GM21825 (cell line): ENCODE results near the gene DUSP28.

Experiments used
- ATAC-seq: cut with Tn5 transposase; IDR thresholded peaks from one replicate; pipeline ENCODE4 v1.9.1; 2021; ENCODE audit warnings: mild to moderate bottlenecking, moderate library complexity; ENCODE audit not compliant: unreplicated experiment

Gene DUSP28

DNA sequence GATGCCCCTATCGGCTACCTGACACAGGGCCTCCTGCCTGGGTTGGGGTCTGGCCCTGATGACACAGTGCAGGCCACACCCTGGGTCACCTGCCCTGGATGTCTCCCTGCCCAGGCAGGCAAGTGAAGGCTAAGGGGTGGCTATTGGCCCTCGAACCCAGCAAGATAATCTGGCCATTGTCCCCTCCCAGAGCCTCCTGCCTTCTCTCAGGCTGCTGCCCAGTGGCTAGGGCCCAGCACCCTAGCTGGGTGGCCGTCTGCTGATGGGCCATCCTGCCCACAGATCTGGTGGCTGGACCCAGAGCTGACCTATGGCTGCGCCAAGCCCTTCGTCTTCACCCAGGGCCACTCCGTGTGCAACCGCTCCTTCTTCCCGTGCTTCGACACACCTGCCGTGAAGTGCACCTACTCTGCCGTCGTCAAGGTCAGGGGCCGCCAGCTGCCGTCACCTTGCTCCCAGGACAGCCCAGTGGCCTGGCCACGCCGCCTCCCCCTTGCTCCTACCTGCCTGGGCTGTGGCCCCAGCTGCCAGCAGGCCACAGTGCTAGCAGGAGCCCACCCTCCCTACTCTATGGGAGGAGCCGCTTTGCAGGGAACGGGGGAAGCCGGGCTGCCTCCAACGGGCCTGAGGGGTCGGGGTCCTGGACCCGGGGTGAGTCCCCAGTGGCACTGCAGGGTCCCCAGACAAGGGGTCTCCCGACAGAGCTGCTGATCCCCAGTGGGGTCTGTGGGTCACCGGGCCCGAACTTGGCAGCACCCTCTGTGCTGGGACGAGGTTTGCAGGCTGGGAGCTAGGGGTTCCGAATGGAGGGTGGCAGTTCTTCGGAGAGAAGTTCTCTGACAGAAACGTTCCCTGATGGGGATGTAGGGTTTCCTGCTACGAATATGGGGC lies 12.2 kb downstream of the DUSP28 start:
- ATAC-seq = no peak

GRCh38 chr2:240573071-240573515 lies 12.9 kb downstream of the DUSP28 start:
- no peak for ATAC-seq

DNA sequence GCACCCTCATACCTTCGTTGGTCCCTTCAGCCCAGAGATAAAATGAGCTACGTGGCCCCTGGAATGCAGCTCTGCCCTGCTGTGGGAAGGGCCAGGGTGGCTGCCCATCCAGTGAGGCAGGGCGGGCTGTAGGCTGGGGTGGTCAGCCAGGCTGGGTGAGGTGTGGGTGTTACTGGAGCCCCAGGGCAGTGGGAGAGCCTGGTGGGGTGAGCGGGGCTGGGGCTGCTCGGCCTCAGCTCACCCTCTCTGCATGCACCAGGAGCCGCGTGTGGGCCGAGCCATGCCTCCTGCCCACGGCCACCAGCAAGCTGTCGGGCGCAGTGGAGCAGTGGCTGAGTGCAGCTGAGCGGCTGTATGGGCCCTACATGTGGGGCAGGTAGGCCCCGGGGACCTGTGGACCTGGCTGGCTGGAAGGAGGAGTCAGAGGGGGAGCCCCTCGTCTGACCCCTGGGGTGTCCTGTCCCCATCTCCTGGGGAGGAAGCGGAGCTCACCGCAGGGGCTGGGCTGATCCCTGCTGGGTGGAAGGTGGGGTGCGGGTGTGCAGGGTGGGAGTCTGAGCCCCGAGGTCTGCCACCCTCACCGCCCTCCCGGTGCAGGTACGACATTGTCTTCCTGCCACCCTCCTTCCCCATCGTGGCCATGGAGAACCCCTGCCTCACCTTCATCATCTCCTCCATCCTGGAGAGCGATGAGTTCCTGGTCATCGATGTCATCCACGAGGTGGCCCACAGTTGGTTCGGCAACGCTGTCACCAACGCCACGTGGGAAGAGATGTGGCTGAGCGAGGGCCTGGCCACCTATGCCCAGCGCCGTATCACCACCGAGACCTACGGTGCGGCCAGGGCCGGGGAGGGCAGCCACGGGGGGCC lies 13.6 kb downstream of the DUSP28 start:
- ATAC-seq = no peak

- ATAC-seq = no peak
Observed at GRCh38 chr2:240574386-240575100, 14.4 kb downstream of the DUSP28 start.

DNA sequence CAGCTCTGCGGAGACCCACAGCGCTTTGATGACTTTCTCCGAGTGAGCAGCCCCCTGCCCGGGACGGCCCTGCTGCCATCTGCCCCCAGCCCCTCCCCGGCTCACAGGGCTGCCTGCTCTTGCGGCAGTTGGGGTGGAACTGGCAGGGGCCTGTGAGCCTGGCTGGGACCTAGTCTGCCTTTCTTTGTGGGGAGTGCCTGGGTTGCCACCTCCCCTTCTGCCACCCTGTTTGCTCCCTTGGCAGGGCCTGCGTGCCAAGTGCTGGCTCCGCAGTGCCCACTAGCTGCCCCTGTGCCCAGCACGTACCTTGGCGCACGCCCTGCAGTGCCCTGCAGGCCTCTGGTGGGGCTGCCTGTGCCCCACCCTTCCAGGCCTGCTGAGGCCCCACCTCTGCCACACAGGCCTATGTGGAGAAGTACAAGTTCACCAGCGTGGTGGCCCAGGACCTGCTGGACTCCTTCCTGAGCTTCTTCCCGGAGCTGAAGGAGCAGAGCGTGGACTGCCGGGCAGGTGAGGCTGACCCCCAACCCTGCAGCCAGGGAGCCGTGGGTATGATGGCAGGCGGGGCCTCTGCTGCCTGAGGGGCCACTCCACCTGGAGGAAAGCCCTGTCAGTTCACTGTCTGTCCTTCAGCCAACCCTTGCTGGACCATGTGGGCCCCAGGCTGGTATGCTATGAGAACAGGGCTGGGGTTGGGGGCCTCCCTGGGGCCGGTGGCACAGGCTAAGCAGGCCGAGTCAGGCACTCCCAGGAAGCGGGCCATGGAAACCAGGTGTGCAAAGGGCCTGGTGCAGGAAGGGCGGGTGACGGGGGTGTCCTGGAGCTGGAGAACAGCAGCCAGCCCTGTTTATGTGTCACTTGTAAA lies 15.2 kb downstream of the DUSP28 start:
- ATAC-seq = no peak

DNA sequence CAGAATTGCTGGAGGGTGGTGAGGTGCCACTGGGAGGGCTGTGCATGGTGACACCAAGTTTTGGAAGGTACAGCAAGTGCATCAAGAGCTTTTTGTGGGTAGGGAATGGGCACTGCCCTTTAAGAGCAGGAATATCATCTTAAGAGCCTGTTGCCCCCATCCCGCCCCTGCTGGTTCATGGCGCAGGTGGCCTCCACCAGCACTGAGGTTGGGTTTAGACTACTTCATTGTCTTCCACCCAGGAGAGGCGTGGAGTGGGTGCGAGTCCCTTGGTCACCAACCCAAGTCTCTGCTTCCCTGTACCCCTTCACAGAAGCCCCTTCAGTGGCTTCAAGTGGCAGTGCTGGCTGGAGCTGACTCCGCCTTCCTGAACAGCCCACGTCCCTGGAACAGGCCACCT lies 15.9 kb downstream of the DUSP28 start:
- ATAC-seq = no peak

DNA sequence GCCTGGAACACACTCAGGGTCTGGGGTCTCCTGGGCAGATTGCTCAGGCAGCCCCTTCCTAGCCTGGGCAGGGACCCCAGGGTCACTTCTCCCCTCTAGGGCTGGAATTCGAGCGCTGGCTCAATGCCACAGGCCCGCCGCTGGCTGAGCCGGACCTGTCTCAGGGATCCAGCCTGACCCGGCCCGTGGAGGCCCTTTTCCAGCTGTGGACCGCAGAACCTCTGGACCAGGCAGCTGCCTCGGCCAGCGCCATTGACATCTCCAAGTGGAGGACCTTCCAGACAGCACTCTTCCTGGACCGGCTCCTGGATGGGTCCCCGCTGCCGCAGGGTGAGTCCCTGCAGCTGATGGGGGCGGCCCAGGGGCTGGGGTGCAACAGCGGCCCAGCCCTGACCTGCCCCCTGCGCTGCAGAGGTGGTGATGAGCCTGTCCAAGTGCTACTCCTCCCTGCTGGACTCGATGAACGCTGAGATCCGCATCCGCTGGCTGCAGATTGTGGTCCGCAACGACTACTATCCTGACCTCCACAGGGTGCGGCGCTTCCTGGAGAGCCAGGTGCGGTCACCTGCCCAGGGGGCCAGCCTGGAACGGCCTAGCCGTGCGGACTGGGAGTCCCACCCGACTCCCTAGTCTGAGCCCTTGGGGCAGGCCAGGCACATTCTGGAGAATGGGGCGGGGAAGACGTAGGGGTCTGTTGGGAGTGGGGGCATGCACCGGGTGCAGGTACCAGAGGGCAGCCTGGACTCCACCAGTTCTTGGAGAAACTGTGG lies 16.5 kb downstream of the DUSP28 start:
- ATAC-seq = no peak

DNA sequence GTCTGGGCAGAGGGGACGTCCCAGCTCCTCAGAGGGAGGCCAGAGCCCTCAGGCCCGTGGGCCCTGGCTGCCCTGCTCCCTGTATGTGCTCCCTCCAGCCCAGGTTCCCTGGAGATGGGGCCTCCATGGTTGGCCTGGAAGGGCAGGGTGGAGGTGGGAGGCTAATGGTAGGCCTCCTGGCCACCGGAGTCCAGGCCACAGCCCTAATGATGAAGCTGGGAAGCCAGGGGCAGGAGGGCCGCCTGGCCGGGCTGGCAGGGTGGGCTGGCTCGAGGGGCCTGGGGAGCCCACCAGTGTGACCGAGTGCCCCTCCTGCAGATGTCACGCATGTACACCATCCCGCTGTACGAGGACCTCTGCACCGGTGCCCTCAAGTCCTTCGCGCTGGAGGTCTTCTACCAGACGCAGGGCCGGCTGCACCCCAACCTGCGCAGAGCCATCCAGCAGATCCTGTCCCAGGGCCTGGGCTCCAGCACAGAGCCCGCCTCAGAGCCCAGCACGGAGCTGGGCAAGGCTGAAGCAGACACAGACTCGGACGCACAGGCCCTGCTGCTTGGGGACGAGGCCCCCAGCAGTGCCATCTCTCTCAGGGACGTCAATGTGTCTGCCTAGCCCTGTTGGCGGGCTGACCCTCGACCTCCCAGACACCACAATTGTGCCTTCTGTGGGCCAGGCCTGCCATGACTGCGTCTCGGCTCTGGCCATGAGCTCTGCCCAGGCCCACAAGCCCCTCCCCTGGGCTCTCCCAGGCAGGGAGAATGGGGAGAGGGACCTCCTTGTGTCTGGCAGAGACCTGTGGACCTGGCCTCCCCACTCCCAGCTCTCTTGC lies 17.3 kb downstream of the DUSP28 start:
- no peak for ATAC-seq

GRCh38 chr2:240578110-240578450 lies 17.9 kb downstream of the DUSP28 start:
- ATAC-seq = no peak

GRCh38 chr2:240578488-240578887 lies 18.3 kb downstream of the DUSP28 start:
- ATAC-seq = no peak

DNA sequence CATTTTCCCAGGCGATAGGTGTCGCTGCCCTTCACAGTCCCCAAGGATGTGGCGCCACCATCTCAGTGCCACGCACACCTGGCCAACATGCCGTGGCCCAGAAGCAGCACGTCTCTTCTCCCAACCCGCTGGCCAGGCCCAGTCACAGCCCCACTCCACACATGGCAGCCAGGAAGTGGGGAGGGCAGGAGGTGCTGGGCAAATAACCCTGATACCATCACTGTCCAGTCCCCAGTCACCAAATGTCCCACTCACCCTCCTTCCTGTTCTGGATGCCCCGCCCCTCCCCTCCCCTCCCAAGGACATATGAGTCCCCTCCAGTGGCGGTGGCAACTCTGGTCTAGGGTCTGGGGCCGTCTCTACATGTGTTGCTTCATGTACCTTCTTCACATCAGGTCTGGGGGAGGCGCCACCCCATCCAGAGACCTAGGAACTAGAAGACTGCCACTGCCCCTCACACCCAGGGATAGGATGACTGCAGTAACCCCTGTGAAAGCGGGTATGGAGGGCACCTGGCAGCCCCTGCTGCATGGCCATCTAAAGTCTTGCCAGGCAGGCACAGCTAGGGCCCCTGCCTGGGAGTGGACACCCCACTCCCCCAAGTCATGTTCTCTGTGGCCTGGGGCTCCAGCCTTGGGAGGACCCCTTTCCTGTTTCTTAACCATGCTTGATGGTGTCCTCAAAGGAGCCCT lies 19.1 kb downstream of the DUSP28 start:
- no peak for ATAC-seq

DNA sequence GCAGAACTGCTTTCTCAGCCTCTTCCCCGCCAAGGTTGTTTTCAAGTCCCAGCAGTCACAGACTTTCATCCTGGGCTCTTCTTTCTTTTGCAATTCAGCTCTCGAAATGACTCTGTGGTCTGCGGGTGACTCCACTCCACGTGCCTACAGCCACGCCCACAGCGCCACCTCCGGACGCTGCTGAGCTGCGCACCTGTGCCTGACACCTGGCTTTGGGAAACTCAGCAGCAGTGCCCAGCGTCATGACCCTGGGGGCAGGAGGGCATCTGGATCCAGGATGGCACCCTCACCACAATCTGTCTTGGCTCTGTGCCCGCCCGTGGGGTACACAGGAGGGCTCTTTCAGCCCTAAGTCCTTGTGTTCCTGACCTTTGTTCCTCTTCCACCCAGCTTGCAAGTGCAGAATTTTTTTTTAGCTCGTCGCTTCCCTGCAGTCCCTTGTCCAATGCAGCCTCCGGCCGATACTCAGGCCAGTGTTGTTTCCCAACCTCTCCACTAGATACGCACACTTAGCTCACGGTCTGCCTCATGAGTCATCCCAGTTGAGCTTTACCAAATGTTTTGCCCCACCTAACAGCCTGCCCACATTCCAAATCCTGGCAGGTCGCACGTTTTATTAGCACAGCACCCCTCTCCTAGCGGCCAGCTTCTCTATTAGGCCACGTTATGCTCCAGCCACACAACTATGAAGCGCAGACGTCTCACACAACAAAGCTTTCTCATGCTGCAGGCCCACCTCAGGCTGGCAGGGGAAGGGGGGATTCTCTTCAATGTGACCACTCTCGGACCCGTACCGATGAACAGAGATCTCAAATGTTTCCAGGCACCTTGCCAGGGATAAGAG lies 19.8 kb downstream of the DUSP28 start:
- ATAC-seq = no peak

DNA sequence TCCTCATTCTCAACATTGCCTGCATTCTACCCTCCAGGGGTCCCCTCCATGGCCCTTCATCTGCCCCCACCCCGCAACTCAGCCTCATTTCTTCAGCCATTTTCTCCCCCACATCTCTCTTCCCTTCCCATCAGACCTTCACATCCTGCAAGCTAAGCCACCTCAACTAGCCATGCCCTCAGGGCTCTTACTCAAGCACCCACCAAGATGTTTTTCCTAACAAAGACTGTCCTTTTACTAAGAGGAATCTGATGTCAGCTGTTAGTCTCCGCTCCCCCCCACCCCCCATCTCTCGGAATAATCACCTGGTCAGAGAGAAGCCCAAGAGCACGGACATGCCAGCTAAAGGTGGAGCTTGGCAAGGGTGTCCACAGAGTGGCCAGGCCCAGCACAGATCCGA lies 21.7 kb downstream of the DUSP28 start:
- ATAC-seq = no peak

DNA sequence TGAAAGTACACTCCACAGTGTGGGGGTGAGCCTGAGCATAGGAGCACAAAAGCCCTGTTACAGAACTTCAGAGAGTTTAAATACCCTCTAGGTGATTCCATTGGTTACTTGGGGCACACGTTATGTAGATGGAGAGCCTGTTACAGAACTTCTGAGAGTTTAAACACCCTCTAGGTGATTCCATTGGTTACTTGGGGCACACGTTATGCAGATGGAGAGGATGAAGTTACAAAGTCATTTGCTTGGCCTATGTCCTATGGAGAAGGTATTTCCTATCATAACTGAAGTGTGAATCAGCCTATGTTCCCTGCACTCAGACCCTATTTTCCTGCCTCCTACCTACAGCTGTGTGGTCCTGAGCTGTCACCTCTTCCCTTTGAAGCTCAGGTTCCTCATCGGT lies 22.6 kb downstream of the DUSP28 start:
- ATAC-seq = no peak

DNA sequence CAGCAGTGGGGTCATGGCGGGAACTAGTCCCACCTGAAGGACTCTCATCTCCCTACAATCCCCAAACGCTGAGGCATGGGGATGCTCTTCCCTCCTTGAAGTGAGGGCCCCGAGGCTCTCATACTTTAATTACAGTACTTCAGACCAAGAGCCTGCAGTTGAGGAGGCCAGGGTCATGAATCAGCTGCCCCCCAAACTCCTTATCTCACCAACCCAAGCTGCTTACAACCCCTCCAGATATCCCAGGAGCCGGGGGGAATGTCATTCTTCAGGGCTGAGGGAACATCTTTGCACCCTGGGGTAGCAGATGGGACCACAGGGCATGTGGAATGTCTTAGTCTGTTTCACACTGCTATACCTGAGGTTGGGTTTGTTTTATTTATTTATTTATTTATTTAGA lies 23.6 kb downstream of the DUSP28 start:
- no peak for ATAC-seq

DNA sequence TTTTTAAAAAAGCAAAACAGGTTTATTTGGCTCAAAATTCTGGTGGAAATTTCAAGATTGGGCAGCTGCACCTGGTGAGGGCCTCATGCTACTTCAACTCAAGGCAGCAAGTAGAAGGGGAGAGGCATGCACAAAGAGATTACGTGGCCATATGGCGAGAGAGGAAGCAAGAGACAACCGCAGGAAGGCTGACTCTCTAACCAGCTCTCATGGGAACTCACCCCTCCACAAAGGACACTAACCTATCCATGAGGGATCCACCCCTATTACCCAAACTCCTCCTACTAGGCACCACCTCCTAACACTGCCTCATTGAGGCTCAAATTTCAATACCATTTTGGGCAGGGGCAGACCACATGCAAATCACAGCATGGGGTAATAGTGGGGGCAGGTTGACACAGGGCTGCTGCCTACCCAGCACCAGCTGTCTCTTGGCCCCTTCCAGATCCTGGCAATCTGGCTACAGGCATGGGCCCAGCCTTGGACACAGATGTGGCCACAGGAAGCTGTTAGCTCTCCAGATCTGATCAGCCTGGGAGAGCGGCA lies 24.4 kb downstream of the DUSP28 start:
- peak; percentile 55 for ATAC-seq

- peak; percentile 29 for ATAC-seq
Observed at GRCh38 chr2:240585101-240585500, 24.9 kb downstream of the DUSP28 start.
